Breast epithelium (tissue), 4 donors: Measurements from ENCODE around the gene GRK5. TPM values are rescaled to one million over a fixed set of nuclear protein-coding genes. Genes with fewer than 3 reads are reported as not detected.

Source experiments
- DNase-seq, 2 donors: peaks; one replicate each; pipeline ENCODE4 v3.0.0-alpha.2; 2019; ENCODE audit warnings: low spot score in 2 of 2
- H3K27ac ChIP-seq, 2 donors: fragments of 200-600 bp; sonication (generic) in 1 of 2; one replicate each; pipeline ENCODE4 v1.5.1; 2016 to 2019; ENCODE audit warnings: mild to moderate bottlenecking in 1 of 2
- H3K27me3 ChIP-seq, 2 donors: fragments of 200-600 bp; sonication (generic) in 1 of 2; one replicate each; pipeline versions ENCODE4 v1.5.1 to v1.6.0; 2017 to 2019; ENCODE audit warnings: control low read depth in 1 of 2, mild to moderate bottlenecking in 1 of 2
- H3K36me3 ChIP-seq: fragments of 200-600 bp; one replicate; pipeline ENCODE4 v1.5.1; 2019
- H3K4me1 ChIP-seq, 2 donors: fragments of 200-600 bp; sonication (generic); one replicate each; pipeline ENCODE4 v1.5.1; 2016 to 2019; ENCODE audit warnings: control low read depth in 1 of 2
- H3K4me3 ChIP-seq, 3 donors: fragments of 200-600 bp; sonication (generic); 1 replicate in 2 of 3; 2 replicates in 1 of 3; pipeline ENCODE4 v1.5.1; 2016 to 2019; ENCODE audit warnings: mild to moderate bottlenecking in 3 of 3, moderate library complexity in 2 of 3
- H3K9me3 ChIP-seq, 2 donors: fragments of 200-600 bp; sonication (generic) in 1 of 2; one replicate each; pipeline ENCODE4 v1.5.1; 2016 to 2019; ENCODE audit warnings: control low read depth in 1 of 2
- CTCF ChIP-seq, 3 donors: fragments of 450-650 bp; IDR thresholded peaks; one replicate each; pipeline ENCODE4 v1.5.1; 2016 to 2017; ENCODE audit warnings: antibody characterized with exemption in 3 of 3, mild to moderate bottlenecking in 3 of 3, moderate library complexity in 3 of 3
- POLR2A ChIP-seq: fragments of 450-650 bp; IDR thresholded peaks from one replicate; pipeline ENCODE4 v1.6.1; 2016; ENCODE audit warnings: antibody characterized with exemption, mild to moderate bottlenecking, moderate library complexity
- POLR2AphosphoS5 ChIP-seq, 3 donors: sonication (generic); formaldehyde crosslinking; IDR thresholded peaks; one replicate each; pipeline ENCODE4 v1.6.1; 2017; ENCODE audit warnings: antibody characterized with exemption in 3 of 3
- intact Hi-C: fragments of 100-400 bp; cut with DNase I; formaldehyde crosslinking; loops from one replicate; pipeline ENCODE4 v1.15.1; 2023; ENCODE audit warnings: low total_unique reads
- total RNA-seq, 3 donors: library from RNA; depleted of rRNA; stranded (reverse); fragments of >200 nt; gene quantifications; one replicate each; pipeline ENCODE4 v1.1.0, GENCODE V29; 2016

The GRK5 gene
- total RNA-seq, 3 donors from 2014 or later, result 14.9 to 20.6 (median 15.2) TPM

GRCh38 chr10:119449760-119450461 is 242.5 kb downstream of the GRK5 start:
- Histone ChIP-seq H3K4me1 (no peaks in the 10 kb centered on the region), H3K9me3 (no peaks in the 10 kb centered on the region), H3K36me3 (no peaks in the 10 kb centered on the region), H3K27me3 (no peaks in the 10 kb centered on the region), H3K27ac (peak overlapping the region; percentile 29 to 69), H3K4me3 (no peak overlapping the region)
- intact Hi-C loops, result loop anchor here (10.0 kb wide), 1 partner anchor 245 kb away; the partner anchor contains the start of gene GRK5
- peak in 1 of 3 donors; percentile 19 for TF ChIP-seq POLR2AphosphoS5 (IDR thresholded peaks at IDR 0.05)
- TF ChIP-seq CTCF (IDR thresholded peaks at IDR 0.05), result no peak
- peak; percentile 62 to 76 for DNase-seq

GRCh38 chr10:119450606-119451299 is 243.4 kb downstream of the GRK5 start:
- Histone ChIP-seq H3K27ac (peak overlapping the region; percentile 55 to 69), H3K4me3 (no peak overlapping the region), H3K27me3 (no peaks in the 10 kb centered on the region), H3K9me3 (no peaks in the 10 kb centered on the region), H3K4me1 (no peaks in the 10 kb centered on the region), H3K36me3 (no peaks in the 10 kb centered on the region)
- DNase-seq, result no peak
- intact Hi-C loops, result no loop called here
- TF ChIP-seq POLR2AphosphoS5 (IDR thresholded peaks at IDR 0.05) (no peak), POLR2A (no peak), CTCF (IDR thresholded peaks at IDR 0.05) (no peak)

GRCh38 chr10:119451300-119451896 is 244.0 kb downstream of the GRK5 start:
- no peak overlapping the region for H3K27ac ChIP-seq
- intact Hi-C loops, result no loop called here
- H3K4me1 ChIP-seq, result no peaks in the 10 kb centered on the region
- H3K9me3 ChIP-seq, result no peaks in the 10 kb centered on the region
- DNase-seq, result no peak
- no peaks in the 10 kb centered on the region for H3K36me3 ChIP-seq
- H3K4me3 ChIP-seq, result no peak overlapping the region
- TF ChIP-seq CTCF (IDR thresholded peaks at IDR 0.05) (no peak), POLR2AphosphoS5 (IDR thresholded peaks at IDR 0.05) (no peak), POLR2A (no peak)
- no peaks in the 10 kb centered on the region for H3K27me3 ChIP-seq

- H3K4me1 ChIP-seq, result no peaks in the 10 kb centered on the region
- H3K27me3 ChIP-seq, result no peaks in the 10 kb centered on the region
- H3K4me3 ChIP-seq, result no peak overlapping the region
- no peaks in the 10 kb centered on the region for H3K9me3 ChIP-seq
- no peak for DNase-seq
- no peak overlapping the region for H3K27ac ChIP-seq
- TF ChIP-seq POLR2AphosphoS5 (IDR thresholded peaks at IDR 0.05) (no peak), CTCF (IDR thresholded peaks at IDR 0.05) (no peak), POLR2A (no peak)
- intact Hi-C loops, result no loop called here
- no peaks in the 10 kb centered on the region for H3K36me3 ChIP-seq
Observed at GRCh38 chr10:119452396-119452795, 245.0 kb downstream of the GRK5 start.

GRCh38 chr10:119453313-119453712 is 245.9 kb downstream of the GRK5 start:
- no peak for DNase-seq
- Histone ChIP-seq H3K36me3 (no peaks in the 10 kb centered on the region), H3K4me3 (no peak overlapping the region), H3K4me1 (no peaks in the 10 kb centered on the region), H3K27ac (no peak overlapping the region), H3K27me3 (no peaks in the 10 kb centered on the region), H3K9me3 (no peaks in the 10 kb centered on the region)
- no peak for TF ChIP-seq CTCF (IDR thresholded peaks at IDR 0.05)
- TF ChIP-seq POLR2A, result no peak
- no peak for TF ChIP-seq POLR2AphosphoS5 (IDR thresholded peaks at IDR 0.05)
- intact Hi-C loops, result no loop called here
